Mucosa of descending colon (tissue), 3 donors: Measurements from ENCODE around the gene TMOD4. TPM values are rescaled to one million over a fixed set of nuclear protein-coding genes. Genes with fewer than 3 reads are reported as not detected.

Experiments used
- ATAC-seq: fragments of 200-7000 bp; cut with Tn5 transposase; one replicate; pipeline ENCODE4 v1.9.1; 2020; ENCODE audit warnings: mild to moderate bottlenecking, moderate library complexity
- DNase-seq, 3 donors: peaks; one replicate each; pipeline ENCODE4 v3.0.0-alpha.2; 2020
- H3K36me3 ChIP-seq: fragments of 200-600 bp; one replicate; pipeline ENCODE4 v1.8.0; 2021; ENCODE audit warnings: low read depth, mild to moderate bottlenecking
- H3K4me1 ChIP-seq: fragments of 200-600 bp; one replicate; pipeline ENCODE4 v1.8.0; 2021; ENCODE audit warnings: low read depth, mild to moderate bottlenecking
- H3K4me3 ChIP-seq: fragments of 200-600 bp; one replicate; pipeline ENCODE4 v1.8.0; 2021; ENCODE audit warnings: mild to moderate bottlenecking
- H3K9me3 ChIP-seq: fragments of 200-600 bp; one replicate; pipeline ENCODE4 v1.8.0; 2021; ENCODE audit warnings: mild to moderate bottlenecking
- CTCF ChIP-seq: fragments of 200-600 bp; IDR thresholded peaks from one replicate; pipeline ENCODE4 v1.8.0; 2022; ENCODE audit warnings: antibody characterized with exemption, mild to moderate bottlenecking
- intact Hi-C, 2 donors: fragments of 100-400 bp; cut with DNase I in 1 of 2; cut with micrococcal nuclease in 1 of 2; formaldehyde crosslinking; loops; one replicate each; pipeline versions ENCODE4 v1.11.0 to v1.11.1; 2022; cut with DNase I, micrococcal nuclease
- total RNA-seq, 3 donors: library from RNA; stranded (reverse); fragmentation: NEBNext Ultra II Directional in 2 of 3; extraction: Animal tissue kit (Norgen Biotek cat#: 25700) in 2 of 3; gene quantifications; one replicate each; pipeline versions ENCODE4 v1.2.1 to v1.2.4, GENCODE V29; 2021 to 2023
- donor health status: DM: no; HTN: no; CAD: no; lungs with moderate emphysema.
- donor health status: DM: no; HTN: no; CAD: no.
- donor health status: DM: no; HTN: yes; CAD: no.

TMOD4 gene
- total RNA-seq, 3 donors from 2014 or later: 1.0 to 2.5 TPM; not detected in 1

- no peak for ATAC-seq
- no peak for DNase-seq
- Histone ChIP-seq H3K4me1 (peaks cover 11% of the 10 kb centered on the region), H3K36me3 (no peaks in the 10 kb centered on the region), H3K4me3 (no peak overlapping the region), H3K9me3 (no peaks in the 10 kb centered on the region)
- no peak for TF ChIP-seq CTCF
- intact Hi-C loops: no loop called here
Observed at GRCh38 chr1:151167116-151167515, 8.7 kb downstream of the TMOD4 start.

DNA sequence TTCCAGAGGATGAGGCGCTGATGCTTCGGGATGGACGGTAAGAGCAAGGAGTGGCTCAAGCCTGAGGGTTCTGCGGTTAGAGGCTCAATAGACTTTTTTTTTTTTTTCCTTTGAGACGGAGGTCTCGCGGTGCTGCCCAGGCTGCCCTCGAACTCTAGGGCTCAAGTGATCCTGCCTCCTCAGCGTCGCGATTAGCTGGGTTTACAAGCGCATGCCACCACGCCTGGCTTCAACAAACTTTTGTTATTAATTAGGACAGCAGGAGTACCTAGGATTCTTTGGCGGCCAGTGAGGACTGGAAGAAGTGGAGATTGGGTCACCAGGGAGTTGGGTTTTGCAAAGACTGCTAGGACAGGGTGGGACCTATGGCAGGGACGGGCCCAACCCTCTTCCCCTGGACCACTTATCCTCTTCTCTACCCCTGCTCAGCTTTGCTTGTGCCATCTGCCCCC, 9.2 kb downstream of the TMOD4 start:
- H3K4me1 ChIP-seq: peaks cover 11% of the 10 kb centered on the region
- no peak for TF ChIP-seq CTCF
- no peaks in the 10 kb centered on the region for H3K36me3 ChIP-seq
- intact Hi-C loops: no loop called here
- peak; percentile 24 for ATAC-seq
- DNase-seq: no peak
- no peaks in the 10 kb centered on the region for H3K9me3 ChIP-seq
- H3K4me3 ChIP-seq: peak overlapping the region; percentile 42

- ATAC-seq (peak; percentile 98), DNase-seq (peak; percentile 95 to 99 (median 97))
- peak within 1 kb of the TSS; percentile 42 for H3K4me3 ChIP-seq
- TF ChIP-seq CTCF: no peak
- peaks cover 11% of the 10 kb centered on the region for H3K4me1 ChIP-seq
- no peaks in the 10 kb centered on the region for H3K36me3 ChIP-seq
- no peaks in the 10 kb centered on the region for H3K9me3 ChIP-seq
- intact Hi-C loops: no loop called here
Observed at GRCh38 chr1:151165738-151166504, 9.9 kb downstream of the TMOD4 start, which contains the start of the genes LYSMD1 and SCNM1. Gene LYSMD1 (minus strand): TSS chr1:151165902. CDS start chr1:151165258, 644 bp downstream. Gene SCNM1 (plus strand): TSS chr1:151166144. CDS start chr1:151166153, 9 bp downstream.

- Histone ChIP-seq H3K4me3 (peak overlapping the region; percentile 42), H3K4me1 (peaks cover 11% of the 10 kb centered on the region), H3K9me3 (no peaks in the 10 kb centered on the region), H3K36me3 (no peaks in the 10 kb centered on the region)
- ATAC-seq: peak; percentile 31
- DNase-seq: peak; percentile 48 to 68 (median 50)
- intact Hi-C loops: no loop called here
- no peak for TF ChIP-seq CTCF
Observed at GRCh38 chr1:151165281-151165737, 10.5 kb downstream of the TMOD4 start.

DNA sequence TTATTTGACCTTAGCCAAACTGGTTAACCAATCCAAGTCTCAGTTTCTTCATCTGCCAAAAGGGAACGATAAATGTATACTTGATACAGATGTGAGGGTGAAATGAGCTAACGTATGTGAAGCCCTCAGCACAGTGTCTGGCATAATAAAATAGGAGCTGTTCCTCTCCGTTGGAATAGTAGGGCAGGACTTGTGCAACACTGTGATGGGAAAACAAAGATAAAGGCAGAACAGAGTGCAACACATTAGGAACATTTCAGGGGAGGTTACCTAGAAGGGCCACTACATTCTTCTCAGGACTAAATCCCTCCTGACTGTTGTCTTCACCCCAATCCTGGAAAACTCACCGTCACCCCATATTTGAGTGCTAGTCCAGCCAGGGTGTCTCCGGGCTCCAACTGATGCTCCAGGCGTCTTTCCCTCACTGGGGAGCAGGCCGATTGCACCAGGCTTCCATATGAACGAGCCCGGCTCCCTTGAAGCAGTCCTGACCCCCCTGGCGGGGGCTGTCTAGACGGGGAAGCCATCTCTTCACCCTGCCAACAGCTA, 11.0 kb downstream of the TMOD4 start:
- Histone ChIP-seq H3K36me3 (no peaks in the 10 kb centered on the region), H3K4me3 (peak overlapping the region; percentile 42), H3K9me3 (no peaks in the 10 kb centered on the region), H3K4me1 (peaks cover 11% of the 10 kb centered on the region)
- DNase-seq (peak in 1 of 3 donors; percentile 65), ATAC-seq (no peak)
- no peak for TF ChIP-seq CTCF
- intact Hi-C loops: no loop called here
